WTC11 (cell line): ENCODE results near the gene NBAS. TPM values are rescaled to one million over a fixed set of nuclear protein-coding genes. Genes with fewer than 3 reads are reported as not detected.

Experiments
- ATAC-seq: fragments of 200-7000 bp; cut with Tn5 transposase; 2 replicates; pipeline ENCODE4 v1.10.0; 2021; ENCODE audit warnings: mild to moderate bottlenecking, moderate library complexity
- CTCF ChIA-PET: fragments of 300-600 bp; sonication (Branson Sonifier 250); formaldehyde crosslinking; loops from one replicate; lab custom pipeline; 2021; ENCODE audit warnings: antibody characterized with exemption; lab: Charles Lee
- POLR2A ChIA-PET: fragments of 350-600 bp; sonication (Branson Sonifier 250); formaldehyde crosslinking; loops from one replicate; lab custom pipeline; 2021; ENCODE audit warnings: antibody characterized with exemption; lab: Charles Lee
- DNase-seq: peaks from one replicate; pipeline ENCODE4 v3.0.0; 2021; ENCODE audit warnings: low spot score
- H3K27ac Mint-ChIP-seq: 2 replicates; pipeline ENCODE4 v1.8.0; 2021; ENCODE audit warnings: mixed read lengths
- H3K27me3 Mint-ChIP-seq: 2 replicates; pipeline ENCODE4 v1.8.0; 2021; ENCODE audit warnings: low read depth, mild to moderate bottlenecking, moderate library complexity, mixed read lengths
- H3K36me3 Mint-ChIP-seq: 2 replicates; pipeline ENCODE4 v1.8.0; 2021; ENCODE audit warnings: mixed read lengths
- H3K4me1 Mint-ChIP-seq: 2 replicates; pipeline ENCODE4 v1.8.0; 2022; ENCODE audit warnings: mixed read lengths
- H3K4me3 Mint-ChIP-seq: 2 replicates; pipeline ENCODE4 v1.8.0; 2021; ENCODE audit warnings: mild to moderate bottlenecking, moderate library complexity, mixed read lengths
- H3K9me3 Mint-ChIP-seq: 2 replicates; pipeline ENCODE4 v1.8.0; 2021; ENCODE audit warnings: mixed read lengths
- ARID4B ChIP-seq: sonication (generic); formaldehyde crosslinking; IDR thresholded peaks from 2 replicates; pipeline ENCODE4 v1.8.0; 2023; ENCODE audit warnings: missing genetic modification reagents, mild to moderate bottlenecking, borderline replicate concordance
- CBFB ChIP-seq: sonication (generic); formaldehyde crosslinking; IDR thresholded peaks from 2 replicates; pipeline ENCODE4 v1.8.1; 2022; ENCODE audit warnings: mild to moderate bottlenecking, low read depth, missing genetic modification reagents
- CDX4 ChIP-seq: fragments of 250-450 bp; sonication (Bioruptor Pico); IDR thresholded peaks from 2 replicates; pipeline ENCODE4 v1.9.0; 2021; ENCODE audit warnings: moderate library complexity, mild to moderate bottlenecking, inconsistent platforms, borderline replicate concordance
- CREB1 ChIP-seq: sonication (generic); formaldehyde crosslinking; IDR thresholded peaks from 2 replicates; pipeline ENCODE4 v1.8.0; 2023; ENCODE audit warnings: mild to moderate bottlenecking, missing genetic modification reagents
- ELF4 ChIP-seq: sonication (generic); formaldehyde crosslinking; IDR thresholded peaks from 2 replicates; pipeline ENCODE4 v1.8.1; 2022; ENCODE audit warnings: low read depth, mild to moderate bottlenecking, moderate library complexity, missing genetic modification reagents
- GTF2I ChIP-seq: fragments of 250-450 bp; sonication (Bioruptor Pico); conservative IDR thresholded peaks from 2 replicates; pipeline ENCODE4 v1.4.0; 2021; ENCODE audit warnings: mild to moderate bottlenecking
- JUN ChIP-seq: sonication (generic); formaldehyde crosslinking; IDR thresholded peaks from 2 replicates; pipeline ENCODE4 v1.8.0; 2023; ENCODE audit warnings: mild to moderate bottlenecking, missing genetic modification reagents
- NFATC4 ChIP-seq: fragments of 250-450 bp; sonication (Bioruptor Pico); IDR thresholded peaks from 2 replicates; pipeline ENCODE4 v1.9.0; 2021; ENCODE audit warnings: mild to moderate bottlenecking
- TEAD4 ChIP-seq: sonication (generic); formaldehyde crosslinking; IDR thresholded peaks from 2 replicates; pipeline ENCODE4 v1.8.0; 2022; ENCODE audit warnings: mild to moderate bottlenecking, missing genetic modification reagents
- USF1 ChIP-seq: sonication (generic); formaldehyde crosslinking; IDR thresholded peaks from 2 replicates; pipeline ENCODE4 v1.8.0; 2022; ENCODE audit warnings: mild to moderate bottlenecking, missing genetic modification reagents
- USF2 ChIP-seq: sonication (generic); formaldehyde crosslinking; IDR thresholded peaks from 2 replicates; pipeline ENCODE4 v1.8.1; 2023; ENCODE audit warnings: mild to moderate bottlenecking, missing genetic modification reagents, moderate library complexity
- ZBTB21 ChIP-seq: sonication (generic); formaldehyde crosslinking; IDR thresholded peaks from 2 replicates; pipeline ENCODE4 v1.8.1; 2023; ENCODE audit warnings: mild to moderate bottlenecking, missing genetic modification reagents, borderline replicate concordance
- ZNF232 ChIP-seq: sonication (generic); formaldehyde crosslinking; IDR thresholded peaks from 2 replicates; pipeline ENCODE4 v1.8.0; 2022; ENCODE audit warnings: mild to moderate bottlenecking, missing genetic modification reagents
- ZNF425 ChIP-seq: fragments of 250-450 bp; sonication (Bioruptor Pico); conservative IDR thresholded peaks from 2 replicates; pipeline ENCODE4 v1.9.0; 2021; ENCODE audit warnings: mild to moderate bottlenecking
- ZNF512 ChIP-seq: sonication (generic); formaldehyde crosslinking; IDR thresholded peaks from 2 replicates; pipeline ENCODE4 v1.8.1; 2022; ENCODE audit warnings: missing genetic modification reagents, borderline replicate concordance
- total RNA-seq: library from RNA; stranded (reverse); gene quantifications from 3 replicates; pipeline ENCODE4 v1.2.3, GENCODE V29; 2021

Gene NBAS
- total RNA-seq, 1 experiment from 2014 or later, result 32.3 TPM

GRCh38 chr2:15539999-15540398 lies 21.1 kb downstream of the NBAS start (continued):
- no peak for TF ChIP-seq ZNF512 (CRISPR knock-in tag)
- TF ChIP-seq GTF2I, result no peak
- TF ChIP-seq ZNF425 (CRISPR knock-in tag), result no peak
- no peak for TF ChIP-seq ZBTB21 (CRISPR knock-in tag)

GRCh38 chr2:15538792-15539191 lies 22.3 kb downstream of the NBAS start:
- DNase-seq (no peak), ATAC-seq (no peak)
- POLR2A ChIA-PET, result interaction anchor here (0.7 kb wide), 1 partner anchor 1502 kb away, joined by 3 read pairs; no protein-coding TSS in a partner anchor
- Mint-ChIP-seq H3K4me1 (peaks cover 3% of the 10 kb centered on the region), H3K27ac (no peak overlapping the region)
- TF ChIP-seq ZNF232 (CRISPR knock-in tag) (no peak), TEAD4 (CRISPR knock-in tag) (no peak), USF1 (CRISPR knock-in tag) (no peak), CREB1 (no peak), ELF4 (CRISPR knock-in tag) (no peak), JUN (CRISPR knock-in tag) (no peak), CBFB (CRISPR knock-in tag) (no peak), NFATC4 (CRISPR knock-in tag) (no peak), USF2 (CRISPR knock-in tag) (no peak), ZNF425 (CRISPR knock-in tag) (no peak), CDX4 (CRISPR knock-in tag) (no peak), ARID4B (CRISPR knock-in tag) (no peak)
- TF ChIP-seq, all 79 proteins: peak for 0
- CTCF ChIA-PET, result interaction anchor here (0.6 to 1.9 kb wide), 2 partner anchors 8 to 39 kb away, joined by 3 to 5 read pairs; no protein-coding TSS in a partner anchor
- Mint-ChIP-seq H3K27me3 (no peaks in the 10 kb centered on the region), H3K4me3 (no peak overlapping the region), H3K36me3 (peaks cover 35% of the 10 kb centered on the region), H3K9me3 (peaks cover 14% of the 10 kb centered on the region)
